ENCODE results near the gene CNNM4. TPM values are rescaled to one million over a fixed set of nuclear protein-coding genes. Genes with fewer than 3 reads are reported as not detected.

Gene CNNM4
- total RNA-seq, 1 experiment from 2014 or later: 14.0 TPM

GRCh38 chr2:96816127-96816835, 55.6 kb downstream of the CNNM4 start, which contains the start of gene CNNM3 (continued):
- TF ChIP-seq, protein P1, sequence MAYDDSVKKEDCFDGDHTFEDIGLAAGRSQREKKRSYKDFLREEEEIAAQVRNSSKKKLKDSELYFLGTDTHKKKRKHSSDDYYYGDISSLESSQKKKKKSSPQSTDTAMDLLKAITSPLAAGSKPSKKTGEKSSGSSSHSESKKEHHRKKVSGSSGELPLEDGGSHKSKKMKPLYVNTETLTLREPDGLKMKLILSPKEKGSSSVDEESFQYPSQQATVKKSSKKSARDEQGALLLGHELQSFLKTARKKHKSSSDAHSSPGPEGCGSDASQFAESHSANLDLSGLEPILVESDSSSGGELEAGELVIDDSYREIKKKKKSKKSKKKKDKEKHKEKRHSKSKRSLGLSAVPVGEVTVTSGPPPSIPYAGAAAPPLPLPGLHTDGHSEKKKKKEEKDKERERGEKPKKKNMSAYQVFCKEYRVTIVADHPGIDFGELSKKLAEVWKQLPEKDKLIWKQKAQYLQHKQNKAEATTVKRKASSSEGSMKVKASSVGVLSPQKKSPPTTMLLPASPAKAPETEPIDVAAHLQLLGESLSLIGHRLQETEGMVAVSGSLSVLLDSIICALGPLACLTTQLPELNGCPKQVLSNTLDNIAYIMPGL (CRISPR knock-in tag; IDR thresholded peaks at IDR 0.05): peak; percentile 96
- peak; percentile 89 for TF ChIP-seq FOXP1 (CRISPR knock-in tag; IDR thresholded peaks at IDR 0.05; ENCODE audit: borderline replicate concordance)
- TF ChIP-seq, protein P2, sequence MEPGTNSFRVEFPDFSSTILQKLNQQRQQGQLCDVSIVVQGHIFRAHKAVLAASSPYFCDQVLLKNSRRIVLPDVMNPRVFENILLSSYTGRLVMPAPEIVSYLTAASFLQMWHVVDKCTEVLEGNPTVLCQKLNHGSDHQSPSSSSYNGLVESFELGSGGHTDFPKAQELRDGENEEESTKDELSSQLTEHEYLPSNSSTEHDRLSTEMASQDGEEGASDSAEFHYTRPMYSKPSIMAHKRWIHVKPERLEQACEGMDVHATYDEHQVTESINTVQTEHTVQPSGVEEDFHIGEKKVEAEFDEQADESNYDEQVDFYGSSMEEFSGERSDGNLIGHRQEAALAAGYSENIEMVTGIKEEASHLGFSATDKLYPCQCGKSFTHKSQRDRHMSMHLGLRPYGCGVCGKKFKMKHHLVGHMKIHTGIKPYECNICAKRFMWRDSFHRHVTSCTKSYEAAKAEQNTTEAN (CRISPR knock-in tag; IDR thresholded peaks at IDR 0.05): peak; percentile 63; the same call in 1 of the 2 replicates
- no peak for TF ChIP-seq USF2 (CRISPR knock-in tag; IDR thresholded peaks at IDR 0.05)
- TF ChIP-seq, protein P3, sequence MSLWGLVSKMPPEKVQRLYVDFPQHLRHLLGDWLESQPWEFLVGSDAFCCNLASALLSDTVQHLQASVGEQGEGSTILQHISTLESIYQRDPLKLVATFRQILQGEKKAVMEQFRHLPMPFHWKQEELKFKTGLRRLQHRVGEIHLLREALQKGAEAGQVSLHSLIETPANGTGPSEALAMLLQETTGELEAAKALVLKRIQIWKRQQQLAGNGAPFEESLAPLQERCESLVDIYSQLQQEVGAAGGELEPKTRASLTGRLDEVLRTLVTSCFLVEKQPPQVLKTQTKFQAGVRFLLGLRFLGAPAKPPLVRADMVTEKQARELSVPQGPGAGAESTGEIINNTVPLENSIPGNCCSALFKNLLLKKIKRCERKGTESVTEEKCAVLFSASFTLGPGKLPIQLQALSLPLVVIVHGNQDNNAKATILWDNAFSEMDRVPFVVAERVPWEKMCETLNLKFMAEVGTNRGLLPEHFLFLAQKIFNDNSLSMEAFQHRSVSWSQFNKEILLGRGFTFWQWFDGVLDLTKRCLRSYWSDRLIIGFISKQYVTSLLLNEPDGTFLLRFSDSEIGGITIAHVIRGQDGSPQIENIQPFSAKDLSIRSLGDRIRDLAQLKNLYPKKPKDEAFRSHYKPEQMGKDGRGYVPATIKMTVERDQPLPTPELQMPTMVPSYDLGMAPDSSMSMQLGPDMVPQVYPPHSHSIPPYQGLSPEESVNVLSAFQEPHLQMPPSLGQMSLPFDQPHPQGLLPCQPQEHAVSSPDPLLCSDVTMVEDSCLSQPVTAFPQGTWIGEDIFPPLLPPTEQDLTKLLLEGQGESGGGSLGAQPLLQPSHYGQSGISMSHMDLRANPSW (CRISPR knock-in tag; conservative IDR thresholded peaks at IDR 0.05; ENCODE audit: low read depth): 0 out of 2 replicates have a peak, but pooled peaks have one; percentile 14
- TF ChIP-seq NFYB (CRISPR knock-in tag; conservative IDR thresholded peaks at IDR 0.05; ENCODE audit: low read depth): peak; percentile 91

DNA sequence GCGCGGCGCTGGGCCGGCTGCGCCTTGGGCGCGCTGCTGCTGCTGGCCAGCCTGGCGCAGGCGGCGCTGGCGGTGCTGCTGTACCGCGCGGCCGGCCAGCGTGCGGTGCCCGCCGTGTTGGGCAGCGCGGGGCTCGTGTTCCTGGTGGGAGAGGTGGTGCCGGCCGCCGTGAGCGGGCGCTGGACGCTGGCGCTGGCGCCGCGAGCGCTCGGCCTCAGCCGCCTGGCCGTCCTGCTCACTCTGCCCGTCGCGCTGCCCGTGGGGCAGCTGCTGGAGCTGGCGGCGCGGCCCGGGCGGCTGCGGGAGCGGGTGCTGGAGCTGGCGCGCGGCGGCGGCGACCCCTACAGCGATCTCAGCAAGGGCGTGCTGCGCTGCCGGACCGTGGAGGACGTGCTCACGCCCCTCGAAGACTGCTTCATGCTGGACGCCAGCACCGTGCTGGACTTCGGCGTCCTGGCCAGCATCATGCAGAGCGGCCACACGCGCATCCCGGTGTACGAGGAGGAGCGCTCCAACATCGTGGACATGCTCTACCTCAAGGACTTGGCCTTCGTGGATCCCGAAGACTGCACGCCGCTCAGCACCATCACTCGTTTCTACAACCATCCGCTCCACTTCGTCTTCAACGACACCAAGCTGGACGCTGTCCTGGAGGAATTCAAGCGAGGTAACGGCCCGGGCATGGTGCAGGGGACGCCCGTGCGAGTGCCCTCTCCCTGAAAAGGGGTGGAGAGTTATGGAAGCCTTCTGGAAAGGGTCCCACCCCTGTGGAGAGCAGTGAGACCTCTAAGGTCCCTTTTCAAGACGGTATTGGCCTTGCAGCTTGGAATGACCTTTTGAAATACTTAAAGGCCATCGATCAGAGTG, 56.4 kb downstream of the CNNM4 start:
- Mint-ChIP-seq H3K27ac (no peak overlapping the region), H3K9me3 (no peaks in the 10 kb centered on the region), H3K36me3 (peaks cover 14% of the 10 kb centered on the region), H3K27me3 (ENCODE audit: low read depth) (0 out of 2 replicates have a peak, but pooled peaks cover 2% of the 10 kb centered on the region), H3K4me3 (peak overlapping the region; percentile 82), H3K4me1 (peaks cover 48% of the 10 kb centered on the region)
- ATAC-seq: no peak
- no peak for DNase-seq (ENCODE audit: low spot score)
- POLR2A ChIA-PET: interaction anchor here (0.6 to 1.5 kb wide), 4 partner anchors 16 to 54 kb away, joined by 3 to 4 read pairs (median 4); no protein-coding TSS in a partner anchor
- CTCF ChIA-PET: interaction anchor here (0.7 to 4.2 kb wide), 15 partner anchors 14 to 269 kb away, joined by 3 to 22 read pairs (median 6); partner anchors contain the start of genes ANKRD23, ANKRD39 and CNNM4
- TF ChIP-seq PRRX2 (CRISPR knock-in tag; IDR thresholded peaks at IDR 0.05) (no peak), GTF2I (CRISPR knock-in tag; conservative IDR thresholded peaks at IDR 0.05) (no peak), HMGA2 (CRISPR knock-in tag; IDR thresholded peaks at IDR 0.05) (no peak), FOXP1 (CRISPR knock-in tag; IDR thresholded peaks at IDR 0.05; ENCODE audit: borderline replicate concordance) (peak; percentile 72; the same call in 1 of the 2 replicates), JAZF1 (CRISPR knock-in tag; IDR thresholded peaks at IDR 0.05) (no peak), ZNF263 (CRISPR knock-in tag; IDR thresholded peaks at IDR 0.05; ENCODE audit: low read depth) (no peak), NFE2L1 (CRISPR knock-in tag; IDR thresholded peaks at IDR 0.05) (peak; percentile 34; the same call in 1 of the 2 replicates)
- TF ChIP-seq, protein P4, sequence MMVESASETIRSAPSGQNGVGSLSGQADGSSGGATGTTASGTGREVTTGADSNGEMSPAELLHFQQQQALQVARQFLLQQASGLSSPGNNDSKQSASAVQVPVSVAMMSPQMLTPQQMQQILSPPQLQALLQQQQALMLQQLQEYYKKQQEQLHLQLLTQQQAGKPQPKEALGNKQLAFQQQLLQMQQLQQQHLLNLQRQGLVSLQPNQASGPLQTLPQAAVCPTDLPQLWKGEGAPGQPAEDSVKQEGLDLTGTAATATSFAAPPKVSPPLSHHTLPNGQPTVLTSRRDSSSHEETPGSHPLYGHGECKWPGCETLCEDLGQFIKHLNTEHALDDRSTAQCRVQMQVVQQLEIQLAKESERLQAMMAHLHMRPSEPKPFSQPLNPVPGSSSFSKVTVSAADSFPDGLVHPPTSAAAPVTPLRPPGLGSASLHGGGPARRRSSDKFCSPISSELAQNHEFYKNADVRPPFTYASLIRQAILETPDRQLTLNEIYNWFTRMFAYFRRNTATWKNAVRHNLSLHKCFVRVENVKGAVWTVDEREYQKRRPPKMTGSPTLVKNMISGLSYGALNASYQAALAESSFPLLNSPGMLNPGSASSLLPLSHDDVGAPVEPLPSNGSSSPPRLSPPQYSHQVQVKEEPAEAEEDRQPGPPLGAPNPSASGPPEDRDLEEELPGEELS (CRISPR knock-in tag; IDR thresholded peaks at IDR 0.05): peak; percentile 79
- TF ChIP-seq, protein P5, sequence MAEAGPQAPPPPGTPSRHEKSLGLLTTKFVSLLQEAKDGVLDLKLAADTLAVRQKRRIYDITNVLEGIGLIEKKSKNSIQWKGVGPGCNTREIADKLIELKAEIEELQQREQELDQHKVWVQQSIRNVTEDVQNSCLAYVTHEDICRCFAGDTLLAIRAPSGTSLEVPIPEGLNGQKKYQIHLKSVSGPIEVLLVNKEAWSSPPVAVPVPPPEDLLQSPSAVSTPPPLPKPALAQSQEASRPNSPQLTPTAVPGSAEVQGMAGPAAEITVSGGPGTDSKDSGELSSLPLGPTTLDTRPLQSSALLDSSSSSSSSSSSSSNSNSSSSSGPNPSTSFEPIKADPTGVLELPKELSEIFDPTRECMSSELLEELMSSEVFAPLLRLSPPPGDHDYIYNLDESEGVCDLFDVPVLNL (CRISPR knock-in tag; IDR thresholded peaks at IDR 0.05; ENCODE audit: borderline replicate concordance, low read depth): 0 out of 2 replicates have a peak, but pooled peaks have one; percentile 56
- TF ChIP-seq, protein P6, sequence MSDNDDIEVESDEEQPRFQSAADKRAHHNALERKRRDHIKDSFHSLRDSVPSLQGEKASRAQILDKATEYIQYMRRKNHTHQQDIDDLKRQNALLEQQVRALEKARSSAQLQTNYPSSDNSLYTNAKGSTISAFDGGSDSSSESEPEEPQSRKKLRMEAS (CRISPR knock-in tag; IDR thresholded peaks at IDR 0.05): peak; percentile 45; the same call in 1 of the 2 replicates
- TF ChIP-seq, protein P7, sequence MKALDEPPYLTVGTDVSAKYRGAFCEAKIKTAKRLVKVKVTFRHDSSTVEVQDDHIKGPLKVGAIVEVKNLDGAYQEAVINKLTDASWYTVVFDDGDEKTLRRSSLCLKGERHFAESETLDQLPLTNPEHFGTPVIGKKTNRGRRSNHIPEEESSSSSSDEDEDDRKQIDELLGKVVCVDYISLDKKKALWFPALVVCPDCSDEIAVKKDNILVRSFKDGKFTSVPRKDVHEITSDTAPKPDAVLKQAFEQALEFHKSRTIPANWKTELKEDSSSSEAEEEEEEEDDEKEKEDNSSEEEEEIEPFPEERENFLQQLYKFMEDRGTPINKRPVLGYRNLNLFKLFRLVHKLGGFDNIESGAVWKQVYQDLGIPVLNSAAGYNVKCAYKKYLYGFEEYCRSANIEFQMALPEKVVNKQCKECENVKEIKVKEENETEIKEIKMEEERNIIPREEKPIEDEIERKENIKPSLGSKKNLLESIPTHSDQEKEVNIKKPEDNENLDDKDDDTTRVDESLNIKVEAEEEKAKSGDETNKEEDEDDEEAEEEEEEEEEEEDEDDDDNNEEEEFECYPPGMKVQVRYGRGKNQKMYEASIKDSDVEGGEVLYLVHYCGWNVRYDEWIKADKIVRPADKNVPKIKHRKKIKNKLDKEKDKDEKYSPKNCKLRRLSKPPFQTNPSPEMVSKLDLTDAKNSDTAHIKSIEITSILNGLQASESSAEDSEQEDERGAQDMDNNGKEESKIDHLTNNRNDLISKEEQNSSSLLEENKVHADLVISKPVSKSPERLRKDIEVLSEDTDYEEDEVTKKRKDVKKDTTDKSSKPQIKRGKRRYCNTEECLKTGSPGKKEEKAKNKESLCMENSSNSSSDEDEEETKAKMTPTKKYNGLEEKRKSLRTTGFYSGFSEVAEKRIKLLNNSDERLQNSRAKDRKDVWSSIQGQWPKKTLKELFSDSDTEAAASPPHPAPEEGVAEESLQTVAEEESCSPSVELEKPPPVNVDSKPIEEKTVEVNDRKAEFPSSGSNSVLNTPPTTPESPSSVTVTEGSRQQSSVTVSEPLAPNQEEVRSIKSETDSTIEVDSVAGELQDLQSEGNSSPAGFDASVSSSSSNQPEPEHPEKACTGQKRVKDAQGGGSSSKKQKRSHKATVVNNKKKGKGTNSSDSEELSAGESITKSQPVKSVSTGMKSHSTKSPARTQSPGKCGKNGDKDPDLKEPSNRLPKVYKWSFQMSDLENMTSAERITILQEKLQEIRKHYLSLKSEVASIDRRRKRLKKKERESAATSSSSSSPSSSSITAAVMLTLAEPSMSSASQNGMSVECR (CRISPR knock-in tag; IDR thresholded peaks at IDR 0.05; ENCODE audit: borderline replicate concordance): no peak

Data from WTC11 (cell line).